GM20000 (cell line): Measurements from ENCODE around the gene TOPBP1.

ENCODE experiments used
- DNase-seq: peaks from one replicate; pipeline ENCODE4 v3.0.0; 2012; ENCODE audit warnings: low spot score
- CTCF ChIP-seq: IDR thresholded peaks from 2 replicates; pipeline ENCODE4 v1.5.1; 2012; ENCODE audit warnings: mild to moderate bottlenecking, control low read depth; ENCODE audit errors: extremely low read depth, missing control alignments

TOPBP1 gene

GRCh38 chr3:133606902-133607301, 54.8 kb downstream of the TOPBP1 start:
- DNase-seq = no peak
- no peak for TF ChIP-seq CTCF

DNA sequence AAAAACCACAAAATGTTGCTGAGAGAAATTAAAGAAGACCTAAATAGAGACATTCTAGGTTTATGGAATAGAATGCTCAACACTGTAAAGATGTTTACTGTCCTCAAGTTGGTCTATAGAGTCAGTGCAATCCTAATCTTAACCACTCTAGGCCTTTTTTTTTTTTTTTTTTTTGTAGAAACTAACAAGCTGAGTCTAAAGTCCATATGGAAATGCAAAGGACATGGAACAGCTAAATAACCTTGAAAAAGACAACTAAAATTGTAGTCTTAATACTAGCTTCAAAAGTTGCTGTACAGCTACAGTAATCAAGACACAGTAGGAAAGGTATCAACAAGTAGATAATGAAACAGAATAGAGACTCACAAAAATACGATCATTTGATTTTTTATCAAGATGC, 55.4 kb downstream of the TOPBP1 start:
- no peak for DNase-seq
- TF ChIP-seq CTCF = no peak

DNA sequence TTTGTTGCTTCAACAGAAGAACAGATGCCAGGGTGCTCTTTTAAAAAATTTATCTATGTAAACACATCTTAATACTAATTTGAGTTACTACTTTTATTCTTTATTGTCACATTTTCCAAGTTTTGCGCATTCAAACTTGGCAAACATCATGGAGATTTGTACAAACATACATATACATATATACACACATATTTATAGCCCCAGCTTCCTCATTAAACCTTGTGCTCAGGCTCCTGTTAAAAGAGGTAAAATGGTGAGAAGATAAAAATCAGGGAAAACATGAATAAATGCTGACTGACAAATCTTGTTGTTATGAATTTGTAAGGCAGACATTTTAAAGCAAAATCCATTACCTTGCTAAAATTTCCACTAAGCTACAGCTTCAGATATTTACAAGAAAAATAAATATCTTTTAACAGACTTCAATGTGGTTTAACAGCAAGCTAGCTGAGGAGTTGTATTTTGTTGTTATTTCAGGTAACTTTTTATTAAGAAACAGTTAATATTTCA, 61.1 kb downstream of the TOPBP1 start:
- no peak for DNase-seq
- TF ChIP-seq CTCF = no peak

- DNase-seq = no peak
- TF ChIP-seq CTCF = no peak
Observed at GRCh38 chr3:133599280-133599679, 62.5 kb downstream of the TOPBP1 start.

DNA sequence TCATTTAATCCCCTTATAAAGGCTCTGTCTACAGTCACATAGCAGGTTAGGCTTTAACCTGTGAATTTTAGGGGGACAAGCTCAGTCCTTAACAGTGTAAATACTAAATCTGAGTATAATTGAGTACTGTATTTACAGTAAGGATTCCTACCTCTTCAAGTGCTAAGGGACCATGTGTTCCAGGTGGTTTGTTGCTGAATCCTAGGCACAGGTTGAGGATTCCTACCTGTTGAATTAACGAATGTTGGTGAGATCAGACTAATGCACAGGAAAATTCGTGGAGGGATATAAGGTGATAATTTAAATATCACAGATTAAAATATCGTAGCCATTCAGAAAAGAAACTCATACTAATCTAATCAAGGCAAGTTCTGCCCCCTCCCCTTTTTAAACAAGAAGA, 63.3 kb downstream of the TOPBP1 start:
- DNase-seq = no peak
- no peak for TF ChIP-seq CTCF

DNA sequence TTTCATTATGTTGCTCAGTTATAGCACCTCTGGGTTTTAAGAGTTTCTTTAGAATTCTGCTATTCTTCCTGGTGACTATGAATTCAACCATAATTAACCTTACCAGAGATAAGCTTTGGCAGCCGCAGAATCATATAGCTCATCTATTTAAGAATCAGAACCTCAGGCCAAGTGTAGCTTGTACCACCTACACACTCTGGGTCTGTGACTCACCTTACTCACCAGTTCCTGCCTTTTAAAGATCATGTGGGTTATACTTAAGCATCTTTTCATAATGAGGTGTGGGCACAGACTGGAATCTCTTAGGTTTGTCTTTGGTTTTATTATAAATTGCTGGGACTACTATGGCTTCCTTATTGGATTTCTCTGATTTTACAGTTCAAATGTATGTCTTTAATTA, 66.4 kb downstream of the TOPBP1 start:
- TF ChIP-seq CTCF = no peak
- no peak for DNase-seq

GRCh38 chr3:133593243-133593642, 68.5 kb downstream of the TOPBP1 start:
- DNase-seq = no peak
- no peak for TF ChIP-seq CTCF
